IPS-NIHi7 (cell line): ENCODE results near the gene GRID1.

Experiments
- DNase-seq: peaks from one replicate; pipeline ENCODE4 v3.0.0; 2012; ENCODE audit warnings: mixed read lengths; ENCODE audit errors: extremely low spot score

Gene GRID1

DNA sequence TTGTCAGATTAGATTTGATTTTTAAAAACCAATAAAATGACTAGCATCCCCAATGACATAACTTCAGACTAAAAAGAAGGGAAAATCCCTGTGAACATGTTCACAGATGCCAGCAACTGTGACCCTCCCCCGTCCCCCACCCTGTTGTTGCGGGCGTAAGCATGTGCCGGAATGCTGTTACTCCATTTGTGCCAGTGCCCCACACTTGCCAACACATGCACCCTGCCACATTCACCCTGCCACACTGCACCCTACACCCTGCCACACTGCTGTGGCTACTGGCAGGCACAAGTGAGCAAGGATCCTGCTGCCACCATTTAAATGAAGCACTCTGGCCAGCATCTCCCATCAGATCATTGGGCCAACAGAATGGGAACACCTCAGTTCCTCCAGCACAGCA lies 540.2 kb downstream of the GRID1 start:
- no peak for DNase-seq

DNA sequence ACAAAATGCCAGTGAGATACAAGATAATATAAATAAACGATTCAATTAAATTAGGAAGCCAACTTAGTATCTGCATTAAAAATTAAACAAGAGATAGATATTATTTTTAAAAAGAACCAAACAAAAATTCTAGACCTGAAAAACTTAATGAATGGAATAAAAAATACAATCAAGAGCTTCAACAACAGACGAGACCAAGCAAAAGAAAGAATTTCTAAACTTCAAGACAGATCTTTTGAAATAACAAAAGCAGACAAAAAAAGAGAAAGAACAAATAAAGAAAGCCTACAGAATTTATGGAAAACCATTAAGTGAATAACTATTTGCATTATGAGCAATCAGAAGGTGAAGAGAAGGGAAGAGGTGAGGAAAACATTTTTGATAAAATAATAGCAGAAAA lies 555.2 kb downstream of the GRID1 start:
- DNase-seq, result no peak

DNA sequence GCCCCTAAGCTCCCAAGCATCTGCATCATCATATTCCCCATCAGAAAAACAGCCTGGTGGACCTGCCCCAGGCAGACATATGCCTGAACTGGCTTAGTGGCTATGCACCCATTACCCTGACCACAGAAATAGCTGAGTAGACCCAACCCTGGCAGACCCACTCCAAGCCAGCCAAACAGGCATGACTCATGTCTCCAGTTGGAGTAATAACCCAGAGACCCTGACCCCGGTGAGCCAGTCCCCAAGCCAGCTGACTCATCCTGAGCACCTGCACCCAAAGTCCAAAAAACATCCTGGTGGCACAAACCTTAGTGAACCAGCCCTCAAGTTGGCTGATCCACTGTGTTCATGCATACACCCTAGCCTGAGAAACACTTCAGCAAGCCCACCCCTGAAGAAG lies 555.9 kb downstream of the GRID1 start:
- no peak for DNase-seq

DNA sequence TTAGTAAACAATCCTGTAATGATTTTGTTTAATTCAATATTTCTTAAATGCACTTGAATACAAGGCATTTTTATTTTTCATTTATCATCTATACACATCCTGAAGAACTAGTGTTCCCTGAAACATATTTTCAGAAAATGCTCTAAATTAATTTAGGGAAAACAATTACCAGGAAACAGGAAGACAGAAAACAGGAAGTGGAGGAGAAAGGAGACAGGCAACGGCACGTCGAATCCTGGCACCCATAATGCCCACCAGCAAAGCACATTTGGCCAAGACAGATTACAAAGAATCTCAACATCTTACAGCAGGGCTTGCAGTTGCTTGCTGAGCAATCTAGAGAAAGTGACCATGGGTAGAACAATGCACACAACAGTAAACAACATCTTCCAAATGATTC lies 571.1 kb downstream of the GRID1 start:
- no peak for DNase-seq

- DNase-seq, result no peak
These were observed 572.0 kb downstream of the GRID1 start for GRCh38 chr10:85794553-85794952.

GRCh38 chr10:85792533-85792858 lies 574.1 kb downstream of the GRID1 start:
- DNase-seq, result peak; percentile 5

DNA sequence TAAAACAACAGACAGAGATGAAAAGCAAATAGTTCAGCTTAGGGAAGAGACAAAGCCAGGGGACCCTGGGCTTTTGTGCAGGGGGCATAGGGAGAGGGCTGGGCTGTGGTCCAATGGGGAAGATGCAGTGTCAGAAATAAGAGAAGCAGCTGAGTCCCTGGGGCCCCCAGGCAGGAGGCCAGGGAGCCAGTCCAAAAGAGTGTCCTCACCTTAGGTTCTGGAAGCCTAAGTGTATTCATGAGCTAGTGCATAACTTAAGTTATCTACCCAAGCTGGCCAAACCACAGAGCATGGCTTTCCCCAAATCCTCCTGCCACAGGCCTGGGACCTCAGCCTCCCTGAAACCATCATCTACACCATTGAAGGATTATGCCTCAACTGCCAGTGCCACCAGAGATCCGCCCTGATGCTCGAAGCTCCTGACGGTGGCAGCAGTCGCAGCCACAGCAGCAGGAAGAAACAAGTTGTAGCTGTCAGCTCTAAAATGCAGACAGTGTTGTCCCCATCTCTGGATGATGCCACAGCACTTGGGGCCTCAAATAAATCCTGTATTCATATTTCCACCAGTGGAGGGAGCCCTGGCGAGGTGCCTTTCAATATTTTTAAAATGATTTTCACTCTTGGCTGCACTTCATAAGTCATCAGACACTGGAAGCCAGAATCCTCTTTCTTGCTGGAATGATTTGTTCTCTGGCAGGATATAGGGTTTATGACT lies 574.6 kb downstream of the GRID1 start:
- peak; percentile 10 for DNase-seq

- no peak for DNase-seq
These were observed 576.4 kb downstream of the GRID1 start for GRCh38 chr10:85789982-85790789.

GRCh38 chr10:85789125-85789524 lies 577.5 kb downstream of the GRID1 start:
- no peak for DNase-seq

GRCh38 chr10:85788570-85788969 lies 578.0 kb downstream of the GRID1 start:
- no peak for DNase-seq

- peak; percentile 7 for DNase-seq
These were observed 578.7 kb downstream of the GRID1 start for GRCh38 chr10:85787881-85788280.

GRCh38 chr10:85787393-85787792 lies 579.2 kb downstream of the GRID1 start:
- no peak for DNase-seq

- peak; percentile 74 for DNase-seq
These were observed 580.1 kb downstream of the GRID1 start for GRCh38 chr10:85786401-85786899.

DNA sequence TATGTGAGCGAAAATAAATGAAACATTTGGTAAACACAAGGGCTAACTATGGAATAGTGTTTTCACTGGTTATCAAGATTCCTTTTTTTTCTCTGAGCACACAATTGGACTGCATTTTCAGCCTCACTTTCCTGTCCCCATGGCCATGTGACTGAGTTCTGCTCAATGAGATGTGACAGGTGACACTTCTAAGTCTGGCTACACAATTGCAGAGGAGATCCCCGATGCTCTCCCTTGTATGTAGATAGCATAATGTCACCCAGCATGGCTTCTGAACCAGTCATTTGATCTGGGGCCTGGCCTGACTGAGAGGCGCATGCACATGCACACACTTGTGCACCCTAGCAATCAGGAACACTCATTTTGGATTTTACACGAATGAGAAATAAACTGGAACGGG lies 581.8 kb downstream of the GRID1 start:
- DNase-seq, result no peak

- DNase-seq, result no peak
These were observed 585.2 kb downstream of the GRID1 start for GRCh38 chr10:85781404-85781803.

DNA sequence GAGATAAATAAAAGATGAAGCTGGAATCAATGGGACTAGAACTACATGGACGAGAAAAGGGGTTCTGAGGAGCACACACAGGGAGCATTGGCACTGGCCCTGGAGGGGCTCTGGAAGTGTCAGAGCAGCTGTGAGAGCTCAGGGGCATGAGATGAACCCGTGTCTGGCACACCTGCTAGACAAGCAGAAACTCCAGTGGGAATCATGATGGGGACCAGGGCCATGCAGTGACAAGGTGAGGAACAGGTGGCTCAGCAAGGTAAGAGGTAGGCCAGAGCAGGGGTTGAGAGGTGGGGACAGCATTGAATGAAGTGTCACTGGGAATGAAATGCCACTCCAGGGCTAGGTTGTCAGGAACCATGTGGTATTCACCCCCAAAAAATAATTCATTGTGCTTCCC lies 588.5 kb downstream of the GRID1 start:
- no peak for DNase-seq

GRCh38 chr10:85767891-85768290 lies 598.7 kb downstream of the GRID1 start:
- no peak for DNase-seq

GRCh38 chr10:85764108-85764507 lies 602.5 kb downstream of the GRID1 start:
- DNase-seq, result no peak

- no peak for DNase-seq
These were observed 604.6 kb downstream of the GRID1 start for GRCh38 chr10:85761906-85762445.

DNA sequence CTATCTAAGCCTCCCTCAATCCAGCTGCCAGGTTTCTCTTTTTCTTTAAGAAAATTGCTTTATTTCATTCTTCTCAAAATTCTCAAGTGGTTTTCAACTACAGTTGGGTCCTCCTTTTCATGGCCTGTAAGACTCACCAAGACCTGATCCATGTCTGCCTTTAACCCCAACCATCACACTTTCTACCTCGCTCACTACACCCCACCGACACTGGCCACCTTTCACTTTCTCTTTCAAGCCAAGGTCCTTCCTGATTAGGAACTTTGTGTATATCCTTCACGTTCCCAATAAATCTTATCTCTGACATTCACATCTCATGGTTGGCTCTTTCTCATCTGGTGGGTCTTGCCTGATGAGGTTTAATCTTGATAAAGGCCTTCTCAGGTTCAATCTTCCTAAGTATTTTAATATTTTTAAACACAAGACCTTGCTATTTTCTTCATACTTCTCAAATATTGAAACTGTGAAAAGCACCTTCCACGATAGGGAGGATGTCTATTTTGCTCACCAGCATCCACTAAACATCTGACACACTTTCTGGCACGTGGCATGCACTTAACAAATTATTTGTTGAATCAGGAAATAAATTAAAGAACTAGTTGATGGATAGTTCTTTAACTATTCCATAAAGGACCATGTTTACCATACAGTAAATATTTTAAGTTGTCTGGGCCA lies 624.8 kb downstream of the GRID1 start:
- no peak for DNase-seq

GRCh38 chr10:85735997-85736396 lies 630.6 kb downstream of the GRID1 start:
- DNase-seq, result no peak

GRCh38 chr10:85734791-85735190 lies 631.8 kb downstream of the GRID1 start:
- DNase-seq, result no peak
